ENCODE measurements around the gene FOXN3. TPM values are rescaled to one million over a fixed set of nuclear protein-coding genes. Genes with fewer than 3 reads are reported as not detected.

Gene FOXN3
- total RNA-seq, 1 experiment from 2014 or later = 125 TPM

DNA sequence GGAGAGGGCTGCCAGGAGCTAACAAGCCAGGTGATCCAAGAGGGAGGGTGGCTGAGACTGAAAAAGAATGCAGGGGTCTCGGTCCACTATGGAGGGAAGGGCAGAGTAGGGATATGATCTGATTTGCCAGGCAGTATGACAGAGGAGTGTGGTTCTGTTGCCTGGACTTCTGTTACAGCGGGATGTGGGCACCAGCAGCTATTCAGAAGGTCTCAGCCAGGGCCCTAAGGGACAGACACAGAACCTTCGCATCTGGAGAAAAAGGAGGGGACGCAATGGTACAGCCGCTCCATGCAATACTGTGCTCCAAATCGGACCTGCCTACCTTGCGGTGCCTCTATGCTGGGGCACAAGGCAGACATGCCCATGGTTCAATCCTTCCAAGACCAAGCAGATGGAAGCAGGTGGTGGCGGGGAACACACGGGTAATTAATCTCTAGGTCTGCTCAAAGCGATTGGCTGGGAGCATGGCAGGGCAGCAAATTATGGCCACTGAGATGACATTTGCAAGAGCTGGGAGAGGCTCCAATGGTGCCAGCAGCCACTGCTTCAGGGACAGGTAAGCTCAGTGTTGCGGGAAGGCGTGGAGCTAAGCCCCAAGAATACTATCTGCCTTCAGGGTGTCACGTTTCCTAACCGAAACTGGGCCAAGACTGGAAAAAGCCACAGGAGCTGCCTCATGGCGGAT, 185.5 kb downstream of the FOXN3 start:
- Histone ChIP-seq H3K23me2 (ENCODE audit: insufficient read length, low read depth, low read length, poor library complexity, severe bottlenecking) (no peaks in the 10 kb centered on the region), H3K56ac (ENCODE audit: insufficient read length, low read depth, low read length) (no peak overlapping the region), H4K20me1 (ENCODE audit: control insufficient read depth, insufficient read depth, insufficient read length) (no peaks in the 10 kb centered on the region), H3K9me3 (ENCODE audit: control insufficient read depth, low read depth, low read length) (no peaks in the 10 kb centered on the region), H3T11ph (ENCODE audit: low read length) (no peak overlapping the region), H4K5ac (ENCODE audit: insufficient read length, low read depth, low read length) (no peak overlapping the region), H3K79me1 (ENCODE audit: insufficient read depth, low read depth, low read length, poor library complexity, severe bottlenecking) (peaks cover 19% of the 10 kb centered on the region), H3K27me3 (ENCODE audit: insufficient read depth, low read length) (no peaks in the 10 kb centered on the region), H2BK120ac (ENCODE audit: low read depth, low read length, poor library complexity, severe bottlenecking) (no peak overlapping the region), H2AK5ac (ENCODE audit: insufficient read length, low read length) (no peak overlapping the region), H3K18ac (ENCODE audit: insufficient read length, low read depth, low read length) (no peak overlapping the region), H2BK15ac (ENCODE audit: low read depth, low read length) (no peak overlapping the region), H2BK20ac (ENCODE audit: low read depth, low read length, poor library complexity, severe bottlenecking) (no peak overlapping the region), H3K79me2 (ENCODE audit: insufficient read depth, low read length) (peaks cover 4% of the 10 kb centered on the region; the same call in 1 of the 2 replicates), H3K14ac (ENCODE audit: insufficient read depth, low read length) (no peak overlapping the region), H4K8ac (replicated peaks; ENCODE audit: insufficient read length, low read depth, low read length) (no peak overlapping the region), H3K4me2 (ENCODE audit: insufficient read depth, insufficient read length, low read length) (no peak overlapping the region), H3K4ac (ENCODE audit: low read depth, low read length) (no peak overlapping the region), H2BK5ac (ENCODE audit: insufficient read length, low read length) (no peak overlapping the region), H3K23ac (ENCODE audit: insufficient read length, low read depth, low read length) (no peak overlapping the region), H3K27ac (ENCODE audit: insufficient read length, low read depth, low read length) (no peak overlapping the region), H4K91ac (ENCODE audit: insufficient read length, low read depth, low read length) (no peak overlapping the region), H2AFZ (ENCODE audit: low read length) (no peak overlapping the region), H3K9ac (ENCODE audit: extremely low read depth, insufficient read length, low read length) (no peak overlapping the region), H2BK12ac (ENCODE audit: insufficient read length, low read depth, low read length) (no peak overlapping the region), H3K4me1 (ENCODE audit: insufficient read depth, low read length) (peaks cover 3% of the 10 kb centered on the region; the same call in 1 of the 2 replicates)
- peaks cover 4 to 6% of the 10 kb centered on the region in 2 experiments; a peak in 3 of 5 replicates for H3K9me3 Mint-ChIP-seq
- peaks cover 8 to 19% (median 11%) of the 10 kb centered on the region in 3 experiments; a peak in 6 of 7 replicates for H3K36me3 Mint-ChIP-seq (ENCODE audit: insufficient read depth in 1 of 3, low read depth in 3 of 3)
- H3K4me3 Mint-ChIP-seq = no peak overlapping the region
- H3K4me1 Mint-ChIP-seq = peaks cover 29 to 55% of the 10 kb centered on the region in 2 experiments
- WGBS (ENCODE audit: extremely low coverage, insufficient read length, low lambda C conversion rate) = no CpG with 5 or more reads among the region's 15 CpGs
- H3K27me3 Mint-ChIP-seq (ENCODE audit: low read depth) = no peaks in the 10 kb centered on the region; the same call in 1 of the 2 replicates
- no peak for DNase-seq
- TF ChIP-seq, protein P1, sequence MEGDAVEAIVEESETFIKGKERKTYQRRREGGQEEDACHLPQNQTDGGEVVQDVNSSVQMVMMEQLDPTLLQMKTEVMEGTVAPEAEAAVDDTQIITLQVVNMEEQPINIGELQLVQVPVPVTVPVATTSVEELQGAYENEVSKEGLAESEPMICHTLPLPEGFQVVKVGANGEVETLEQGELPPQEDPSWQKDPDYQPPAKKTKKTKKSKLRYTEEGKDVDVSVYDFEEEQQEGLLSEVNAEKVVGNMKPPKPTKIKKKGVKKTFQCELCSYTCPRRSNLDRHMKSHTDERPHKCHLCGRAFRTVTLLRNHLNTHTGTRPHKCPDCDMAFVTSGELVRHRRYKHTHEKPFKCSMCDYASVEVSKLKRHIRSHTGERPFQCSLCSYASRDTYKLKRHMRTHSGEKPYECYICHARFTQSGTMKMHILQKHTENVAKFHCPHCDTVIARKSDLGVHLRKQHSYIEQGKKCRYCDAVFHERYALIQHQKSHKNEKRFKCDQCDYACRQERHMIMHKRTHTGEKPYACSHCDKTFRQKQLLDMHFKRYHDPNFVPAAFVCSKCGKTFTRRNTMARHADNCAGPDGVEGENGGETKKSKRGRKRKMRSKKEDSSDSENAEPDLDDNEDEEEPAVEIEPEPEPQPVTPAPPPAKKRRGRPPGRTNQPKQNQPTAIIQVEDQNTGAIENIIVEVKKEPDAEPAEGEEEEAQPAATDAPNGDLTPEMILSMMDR (conservative IDR thresholded peaks at IDR 0.05) = no peak
- peak overlapping the region in 1 of 3 experiments; percentile 50; a peak in 2 of 7 replicates for H3K27ac Mint-ChIP-seq
